ENCODE results near the gene CHRNB1.
"Not testable (repeated sequence)": the region's sequence is repeated elsewhere in the genome, so short reads cannot be mapped to it uniquely, and the experiment has no call there.

The CHRNB1 gene

DNA sequence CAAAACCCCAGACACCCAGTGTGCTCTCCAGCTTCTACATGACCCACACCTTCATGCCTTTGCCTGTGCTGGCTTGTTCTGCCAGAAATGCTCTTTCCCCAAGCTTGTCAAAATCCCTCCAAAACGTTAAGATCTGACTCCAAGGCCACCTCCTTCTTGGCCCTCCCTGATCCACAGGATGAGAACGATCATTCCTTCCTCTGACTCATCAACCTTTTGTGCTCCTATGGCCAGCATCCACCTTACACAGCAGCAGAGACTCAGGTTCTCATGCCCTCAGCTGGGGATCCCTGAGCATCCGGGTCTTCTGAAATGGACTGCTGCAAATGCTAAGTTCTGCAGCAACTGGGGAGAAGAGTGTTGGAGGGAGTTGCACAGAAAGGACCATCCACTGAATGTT is 31.6 kb downstream of the CHRNB1 start:
- TF ChIP-seq, protein P1, sequence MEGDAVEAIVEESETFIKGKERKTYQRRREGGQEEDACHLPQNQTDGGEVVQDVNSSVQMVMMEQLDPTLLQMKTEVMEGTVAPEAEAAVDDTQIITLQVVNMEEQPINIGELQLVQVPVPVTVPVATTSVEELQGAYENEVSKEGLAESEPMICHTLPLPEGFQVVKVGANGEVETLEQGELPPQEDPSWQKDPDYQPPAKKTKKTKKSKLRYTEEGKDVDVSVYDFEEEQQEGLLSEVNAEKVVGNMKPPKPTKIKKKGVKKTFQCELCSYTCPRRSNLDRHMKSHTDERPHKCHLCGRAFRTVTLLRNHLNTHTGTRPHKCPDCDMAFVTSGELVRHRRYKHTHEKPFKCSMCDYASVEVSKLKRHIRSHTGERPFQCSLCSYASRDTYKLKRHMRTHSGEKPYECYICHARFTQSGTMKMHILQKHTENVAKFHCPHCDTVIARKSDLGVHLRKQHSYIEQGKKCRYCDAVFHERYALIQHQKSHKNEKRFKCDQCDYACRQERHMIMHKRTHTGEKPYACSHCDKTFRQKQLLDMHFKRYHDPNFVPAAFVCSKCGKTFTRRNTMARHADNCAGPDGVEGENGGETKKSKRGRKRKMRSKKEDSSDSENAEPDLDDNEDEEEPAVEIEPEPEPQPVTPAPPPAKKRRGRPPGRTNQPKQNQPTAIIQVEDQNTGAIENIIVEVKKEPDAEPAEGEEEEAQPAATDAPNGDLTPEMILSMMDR (IDR thresholded peaks at IDR 0.05; ENCODE audit: low read depth, low read length, missing control alignments), result no peak
- H3K4me3 ChIP-seq (ENCODE audit: low read depth, low read length), result no peak overlapping the region
- no peak for DNase-seq (ENCODE audit: low read depth)

- TF ChIP-seq, protein P1 (IDR thresholded peaks at IDR 0.05; ENCODE audit: low read depth, low read length, missing control alignments), result no peak
- no peak for DNase-seq (ENCODE audit: low read depth)
- no peak overlapping the region for H3K4me3 ChIP-seq (ENCODE audit: low read depth, low read length)
These were observed 32.1 kb downstream of the CHRNB1 start for GRCh38 chr17:7476951-7477350.

DNA sequence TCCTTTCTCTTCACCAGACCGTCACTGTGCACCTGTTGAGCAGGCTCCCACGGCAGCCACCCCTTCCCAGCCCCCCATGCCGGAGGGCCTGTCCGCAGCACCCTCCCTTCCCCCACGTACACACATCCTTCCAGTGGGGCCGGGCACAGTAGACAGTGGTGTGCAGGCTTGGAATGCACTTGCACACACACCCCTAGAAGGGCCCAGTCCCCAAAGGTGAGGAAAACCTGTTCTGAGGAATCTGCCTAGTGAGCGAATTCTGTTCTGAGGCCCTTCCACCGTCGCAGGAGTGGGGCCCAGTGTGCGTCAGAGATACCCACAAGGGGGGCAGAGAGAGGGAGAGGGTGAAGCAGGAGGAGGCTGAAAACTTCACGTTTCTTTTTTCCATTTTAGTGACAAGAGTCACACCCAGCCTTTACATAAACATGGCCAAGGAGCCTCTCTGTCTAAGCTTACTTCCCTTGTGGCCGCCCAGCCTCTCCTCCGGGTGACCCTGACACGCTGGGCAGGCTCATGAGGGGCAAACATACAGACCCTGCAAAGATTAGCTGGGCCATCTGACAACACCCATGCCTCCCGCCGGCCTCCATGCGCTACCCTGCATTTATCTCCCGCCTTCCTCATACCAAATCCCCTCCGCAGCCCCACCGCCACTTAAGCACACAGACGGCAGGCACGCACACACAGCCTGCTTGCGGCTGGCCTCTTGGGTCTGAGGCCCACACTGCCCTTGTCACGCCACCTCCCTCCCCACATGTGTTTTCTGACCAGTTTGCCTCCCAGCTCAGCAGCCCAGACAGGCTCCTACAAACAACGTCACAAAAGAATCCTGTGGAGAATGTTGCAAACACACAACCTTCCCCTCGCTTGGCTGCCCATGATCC is 32.8 kb downstream of the CHRNB1 start:
- H3K4me3 ChIP-seq (ENCODE audit: low read depth, low read length), result no peak overlapping the region
- no peak for DNase-seq (ENCODE audit: low read depth)
- TF ChIP-seq, protein P1 (IDR thresholded peaks at IDR 0.05; ENCODE audit: low read depth, low read length, missing control alignments), result no peak

- DNase-seq (ENCODE audit: low read depth), result no peak
- peak overlapping the region; percentile 73 for H3K4me3 ChIP-seq (ENCODE audit: low read depth, low read length)
- TF ChIP-seq, protein P1 (IDR thresholded peaks at IDR 0.05; ENCODE audit: low read depth, low read length, missing control alignments), result no peak
These were observed 33.7 kb downstream of the CHRNB1 start for GRCh38 chr17:7478276-7479212.

DNA sequence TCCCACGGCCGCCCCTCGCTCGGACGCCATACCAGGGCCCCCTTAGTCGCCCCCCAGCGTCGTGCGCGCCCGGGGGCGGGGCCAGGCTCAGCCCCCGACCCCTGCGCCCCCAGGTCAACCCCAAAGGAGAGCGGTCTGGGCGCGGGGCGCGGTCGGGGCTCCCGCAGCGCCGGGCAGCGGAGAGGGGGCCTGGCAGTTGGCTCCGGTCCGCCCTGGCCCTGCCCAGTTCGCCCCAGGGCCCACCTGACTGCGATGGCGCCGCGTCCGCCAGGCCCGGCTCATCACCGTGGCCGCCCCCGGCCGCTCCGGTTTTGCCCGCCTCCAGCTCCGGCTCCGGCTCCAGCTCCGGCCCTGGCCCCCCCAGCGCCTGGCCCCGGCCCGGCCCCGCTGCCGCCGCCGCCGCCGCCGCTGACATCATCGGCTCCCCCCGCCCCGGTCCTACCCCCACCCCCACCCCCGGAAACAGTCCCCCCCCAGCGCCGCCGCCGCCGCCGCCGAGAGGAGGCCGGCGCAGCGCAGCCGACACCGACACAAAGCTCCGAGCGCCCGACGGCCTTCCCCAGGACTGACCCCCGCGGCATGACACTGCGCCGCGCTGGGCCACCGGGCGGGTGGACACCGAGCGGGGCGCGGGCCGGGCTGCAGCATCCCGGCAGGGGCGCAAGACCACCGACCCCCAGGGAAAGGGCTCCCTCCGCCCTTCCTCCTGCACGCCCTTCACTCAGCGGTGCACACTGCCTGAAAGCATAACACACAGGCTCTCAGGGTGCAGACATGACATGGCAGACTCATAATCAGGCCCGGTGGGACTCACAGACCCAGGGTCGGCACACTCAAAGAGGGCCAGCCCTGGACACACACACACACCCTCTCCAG is 34.6 kb downstream of the CHRNB1 start, which contains the start of gene ZBTB4:
TSS of gene ZBTB4 (minus strand) at position 419 of the 876 bp plus-strand sequence. CDS start 12,830 bp downstream, outside the sequence.
- TF ChIP-seq, protein P1 (IDR thresholded peaks at IDR 0.05; ENCODE audit: low read depth, low read length, missing control alignments), result no peak

DNA sequence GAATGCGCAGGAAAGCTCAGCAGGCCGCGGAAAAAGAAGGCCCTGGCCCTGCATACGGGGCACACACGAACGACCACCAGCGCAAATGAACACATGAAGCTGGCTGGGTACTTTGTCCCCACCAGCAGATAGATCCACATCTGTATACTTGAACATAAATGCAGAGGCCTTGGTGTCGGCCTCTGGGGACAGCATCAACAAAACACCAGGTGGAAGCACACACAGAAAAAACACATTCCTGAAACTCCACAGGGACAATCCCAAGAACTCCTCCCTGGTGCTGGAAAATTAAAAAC is 35.2 kb downstream of the CHRNB1 start:
- no peak for DNase-seq (ENCODE audit: low read depth)
- H3K4me3 ChIP-seq (ENCODE audit: low read depth, low read length), result peak overlapping the region; percentile 73
- TF ChIP-seq, protein P1 (IDR thresholded peaks at IDR 0.05; ENCODE audit: low read depth, low read length, missing control alignments), result no peak

More for the DNA sequence above, 34.6 kb downstream of the CHRNB1 start, which contains the start of gene ZBTB4:
- peak within 1 kb of the TSS; percentile 73 for H3K4me3 ChIP-seq (ENCODE audit: low read depth, low read length)
- no peak for DNase-seq (ENCODE audit: low read depth)

GRCh38 chr17:7481275-7481674 is 36.4 kb downstream of the CHRNB1 start, which contains the start of gene SLC35G6:
Gene SLC35G6 (plus strand): TSS chr17:7481446. CDS start chr17:7481517, 71 bp downstream.
- not testable (repeated sequence) for H3K4me3 ChIP-seq (ENCODE audit: low read depth, low read length); DNase-seq (ENCODE audit: low read depth)

DNA sequence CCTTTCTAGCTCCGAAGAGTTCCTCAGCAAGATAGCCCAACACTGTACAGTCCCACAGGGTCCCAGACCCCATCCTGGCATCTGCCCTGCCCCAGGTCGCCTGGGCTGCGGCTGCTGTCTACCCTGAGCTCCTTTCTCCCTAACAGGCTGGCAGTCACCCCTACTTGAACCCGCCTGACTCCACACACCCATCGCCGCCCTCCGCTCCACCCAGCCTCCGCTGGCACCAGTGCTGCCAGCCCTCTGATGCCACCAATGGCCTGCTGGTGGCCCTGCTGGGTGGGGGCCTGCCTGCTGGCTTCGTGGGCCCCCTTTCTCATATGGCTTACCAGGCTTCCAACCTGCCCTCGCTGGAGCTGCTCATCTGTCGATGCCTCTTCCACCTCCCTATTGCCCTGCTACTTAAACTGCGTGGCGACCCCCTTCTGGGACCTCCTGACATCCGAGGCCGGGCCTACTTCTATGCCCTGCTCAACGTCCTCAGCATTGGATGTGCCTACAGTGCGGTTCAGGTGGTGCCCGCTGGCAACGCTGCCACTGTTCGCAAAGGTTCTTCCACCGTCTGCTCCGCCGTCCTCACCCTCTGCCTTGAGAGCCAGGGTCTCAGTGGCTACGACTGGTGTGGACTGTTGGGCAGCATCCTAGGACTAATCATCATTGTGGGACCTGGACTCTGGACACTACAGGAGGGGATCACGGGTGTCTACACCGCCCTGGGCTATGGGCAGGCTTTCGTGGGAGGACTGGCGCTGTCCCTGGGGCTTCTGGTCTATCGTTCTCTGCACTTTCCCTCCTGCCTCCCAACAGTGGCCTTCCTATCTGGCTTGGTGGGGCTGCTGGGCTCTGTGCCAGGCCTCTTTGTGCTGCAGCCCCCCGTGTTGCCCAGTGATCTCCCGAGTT is 37.2 kb downstream of the CHRNB1 start:
- not testable (repeated sequence) for H3K4me3 ChIP-seq (ENCODE audit: low read depth, low read length); DNase-seq (ENCODE audit: low read depth)

DNA sequence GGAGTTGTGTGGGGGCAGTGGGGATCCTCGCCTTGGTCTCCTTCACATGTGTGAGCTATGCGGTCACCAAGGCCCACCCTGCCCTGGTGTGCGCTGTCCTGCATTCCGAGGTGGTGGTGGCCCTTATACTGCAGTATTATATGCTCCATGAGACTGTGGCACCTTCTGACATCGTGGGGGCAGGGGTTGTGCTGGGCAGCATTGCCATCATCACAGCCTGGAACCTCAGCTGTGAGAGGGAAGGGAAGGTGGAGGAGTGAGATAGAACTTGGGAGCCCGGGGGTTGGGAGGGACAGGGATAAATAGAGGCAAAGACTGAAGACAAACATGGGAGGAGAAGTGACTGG is 37.9 kb downstream of the CHRNB1 start:
- H3K4me3 ChIP-seq (ENCODE audit: low read depth, low read length), result peak overlapping the region; percentile 80; the same call in 1 of the 2 replicates
- DNase-seq (ENCODE audit: low read depth), result not testable (repeated sequence)
